Gastrocnemius medialis (tissue), 4 donors: ENCODE results near the gene MLIP.

Experiments used
- POLR2A ChIP-seq, 2 donors: fragments of 450-650 bp; IDR thresholded peaks; one replicate each; pipeline ENCODE4 v1.6.1; 2017; ENCODE audit warnings: antibody characterized with exemption in 2 of 2, mild to moderate bottlenecking in 2 of 2, moderate library complexity in 2 of 2
- TF ChIP-seq, protein P1 (sequence below), 5 experiments: fragments of 450-650 bp in 3 of 5; fragments of 200-600 bp in 2 of 5; sonication (generic) in 2 of 5; IDR thresholded peaks in 4 of 5; conservative IDR thresholded peaks in 1 of 5; 1 replicate in 4 of 5; 2 replicates in 1 of 5; pipeline ENCODE4 v1.5.1; 2016 to 2019; ENCODE audit warnings: antibody characterized with exemption in 5 of 5, mild to moderate bottlenecking in 3 of 5, moderate library complexity in 3 of 5

DNA sequence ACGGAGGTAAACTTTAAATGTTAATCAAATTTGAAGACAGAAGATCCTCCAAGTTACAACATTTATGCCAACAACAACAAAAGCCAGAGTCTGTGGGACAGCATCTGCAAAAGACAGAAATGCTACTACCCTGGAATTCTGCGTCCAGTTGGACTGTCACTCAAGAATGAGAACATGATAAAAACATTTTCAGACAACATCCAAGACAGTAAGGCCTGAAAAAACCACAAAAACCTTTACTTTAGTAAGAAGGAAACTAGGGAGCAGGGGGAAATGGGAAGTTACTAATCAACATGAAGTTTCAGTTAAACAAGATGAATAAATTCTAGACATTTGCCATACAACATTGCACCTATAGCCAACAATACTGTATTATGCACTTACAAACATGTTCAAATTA is 77.6 kb downstream of the MLIP start:
- TF ChIP-seq, protein P1, sequence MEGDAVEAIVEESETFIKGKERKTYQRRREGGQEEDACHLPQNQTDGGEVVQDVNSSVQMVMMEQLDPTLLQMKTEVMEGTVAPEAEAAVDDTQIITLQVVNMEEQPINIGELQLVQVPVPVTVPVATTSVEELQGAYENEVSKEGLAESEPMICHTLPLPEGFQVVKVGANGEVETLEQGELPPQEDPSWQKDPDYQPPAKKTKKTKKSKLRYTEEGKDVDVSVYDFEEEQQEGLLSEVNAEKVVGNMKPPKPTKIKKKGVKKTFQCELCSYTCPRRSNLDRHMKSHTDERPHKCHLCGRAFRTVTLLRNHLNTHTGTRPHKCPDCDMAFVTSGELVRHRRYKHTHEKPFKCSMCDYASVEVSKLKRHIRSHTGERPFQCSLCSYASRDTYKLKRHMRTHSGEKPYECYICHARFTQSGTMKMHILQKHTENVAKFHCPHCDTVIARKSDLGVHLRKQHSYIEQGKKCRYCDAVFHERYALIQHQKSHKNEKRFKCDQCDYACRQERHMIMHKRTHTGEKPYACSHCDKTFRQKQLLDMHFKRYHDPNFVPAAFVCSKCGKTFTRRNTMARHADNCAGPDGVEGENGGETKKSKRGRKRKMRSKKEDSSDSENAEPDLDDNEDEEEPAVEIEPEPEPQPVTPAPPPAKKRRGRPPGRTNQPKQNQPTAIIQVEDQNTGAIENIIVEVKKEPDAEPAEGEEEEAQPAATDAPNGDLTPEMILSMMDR (IDR thresholded peaks at IDR 0.05 in 4 of 5, conservative IDR thresholded peaks at IDR 0.05 in 1 of 5): no peak
- TF ChIP-seq POLR2A (IDR thresholded peaks at IDR 0.05): no peak
